K562 (cell line): Measurements from ENCODE around the gene CCT5. TPM values are rescaled to one million over a fixed set of nuclear protein-coding genes. Genes with fewer than 3 reads are reported as not detected.
A peak's percentile ranks its signal among the peaks of the same experiment; 100 is the strongest.

Source experiments
- CAMTA2 ChIP-seq: fragments of 250-450 bp; sonication (Bioruptor Pico); conservative IDR thresholded peaks from 2 replicates; pipeline ENCODE4 v1.5.1; 2022
- DNMT1 ChIP-seq: fragments of 450-650 bp; IDR thresholded peaks from 2 replicates; pipeline ENCODE4 v1.6.1; 2016; ENCODE audit warnings: antibody characterized with exemption, mild to moderate bottlenecking
- ESRRA ChIP-seq: fragments of 450-650 bp; IDR thresholded peaks from 2 replicates; pipeline ENCODE4 v1.6.1; 2014; ENCODE audit warnings: low read depth, mild to moderate bottlenecking, moderate library complexity, borderline replicate concordance
- MAZ ChIP-seq, 2 experiments: fragments of 450-650 bp in 1 of 2; sonication (generic) in 1 of 2; formaldehyde crosslinking; IDR thresholded peaks in 1 of 2; conservative IDR thresholded peaks in 1 of 2; 2 replicates each; pipeline versions ENCODE4 v1.4.0 to v1.5.0; 2020; ENCODE audit warnings: mild to moderate bottlenecking in 1 of 2, missing genetic modification reagents in 1 of 2
- ZNF12 ChIP-seq: sonication (generic); formaldehyde crosslinking; IDR thresholded peaks from 2 replicates; pipeline ENCODE4 v1.4.0; 2020; ENCODE audit warnings: mild to moderate bottlenecking, missing genetic modification reagents
- ZNF41 ChIP-seq: fragments of 250-450 bp; sonication (Bioruptor Pico); conservative IDR thresholded peaks from 2 replicates; pipeline ENCODE4 v1.4.0; 2020; ENCODE audit warnings: mild to moderate bottlenecking
- polyA plus RNA-seq, 8 experiments: library from polyadenylated mRNA; depleted of rRNA in 4 of 8; stranded (reverse) in 5 of 8; unstranded in 3 of 8; fragments of >200 nt; fragmentation: Nextera tagmentation in 2 of 8; fragmentation: Illumina TruSeq in 1 of 8; extraction: Ambion mirVana in 2 of 8; extraction: Trizol in 1 of 8; gene quantifications; 2 replicates each; pipeline versions ENCODE4 v1.2.1 to v1.2.3, GENCODE V29; 2011 to 2014; ENCODE audit warnings: inconsistent platforms in 1 of 8, missing spikeins in 1 of 8
- total RNA-seq, 7 experiments: library from RNA; depleted of rRNA in 6 of 7; stranded (reverse); fragments of >200 nt in 6 of 7; fragmentation: Illumina TruSeq in 2 of 7; extraction: Trizol in 2 of 7; gene quantifications; 2 replicates each; pipeline versions ENCODE4 v1.2.1 to v1.2.3, GENCODE V29; 2011 to 2021; ENCODE audit warnings: low replicate concordance in 1 of 7
- TF ChIP-seq, protein P1 (sequence below): fragments of 450-650 bp; IDR thresholded peaks from 2 replicates; pipeline ENCODE4 v1.6.1; 2016; ENCODE audit warnings: mild to moderate bottlenecking, moderate library complexity
- TF ChIP-seq, protein P2 (sequence below): fragments of 450-650 bp; IDR thresholded peaks from 2 replicates; pipeline ENCODE4 v1.6.1; 2017; ENCODE audit warnings: antibody characterized with exemption
- TF ChIP-seq, protein P3 (sequence below): IDR thresholded peaks from 2 replicates; pipeline ENCODE4 v1.6.1; 2014; ENCODE audit warnings: antibody characterized with exemption

The CCT5 gene
- total and polyA plus RNA-seq, 9 of the 15 experiments (the other 6 are each of a cell fraction or from before 2014, with no cell fraction given) = 782 to 1,606 (median 1,153) TPM

DNA sequence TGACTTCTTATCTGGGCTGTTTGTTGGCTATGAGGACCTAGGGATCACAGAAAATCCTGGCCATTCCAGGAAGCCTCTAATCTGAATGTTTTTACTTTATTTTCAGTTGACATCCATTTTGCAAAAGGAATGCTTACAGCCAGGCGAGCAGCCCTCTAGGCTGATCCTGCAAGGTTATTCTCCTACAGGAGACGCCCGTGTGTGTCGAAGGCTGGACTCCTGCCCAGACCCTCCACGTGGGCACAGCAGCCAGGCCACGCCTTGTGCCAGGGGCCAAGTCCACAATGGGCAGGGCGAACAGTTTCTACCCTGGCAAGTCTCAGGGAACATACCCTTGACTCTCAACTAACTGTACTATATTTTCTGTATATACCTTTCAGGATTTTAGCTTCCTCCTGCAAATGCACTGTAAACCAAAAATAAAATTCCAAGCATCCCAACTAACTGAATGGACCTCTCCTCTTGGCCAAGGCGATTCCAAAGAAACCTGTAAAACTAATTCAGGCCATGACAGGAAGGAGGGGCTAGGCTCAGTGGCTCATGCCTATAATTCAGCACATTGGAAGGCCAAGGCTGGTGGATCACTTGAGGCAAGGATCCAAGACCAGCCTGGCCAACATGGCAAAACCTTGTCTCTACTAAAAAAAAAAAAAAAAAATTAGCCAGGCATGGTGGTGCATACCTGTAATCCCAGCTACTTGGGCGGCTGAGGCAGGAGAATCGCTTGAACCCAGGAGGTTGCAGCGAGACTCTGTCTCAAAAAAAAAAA is 51.9 kb downstream of the CCT5 start (continued):
- TF ChIP-seq, protein P1, sequence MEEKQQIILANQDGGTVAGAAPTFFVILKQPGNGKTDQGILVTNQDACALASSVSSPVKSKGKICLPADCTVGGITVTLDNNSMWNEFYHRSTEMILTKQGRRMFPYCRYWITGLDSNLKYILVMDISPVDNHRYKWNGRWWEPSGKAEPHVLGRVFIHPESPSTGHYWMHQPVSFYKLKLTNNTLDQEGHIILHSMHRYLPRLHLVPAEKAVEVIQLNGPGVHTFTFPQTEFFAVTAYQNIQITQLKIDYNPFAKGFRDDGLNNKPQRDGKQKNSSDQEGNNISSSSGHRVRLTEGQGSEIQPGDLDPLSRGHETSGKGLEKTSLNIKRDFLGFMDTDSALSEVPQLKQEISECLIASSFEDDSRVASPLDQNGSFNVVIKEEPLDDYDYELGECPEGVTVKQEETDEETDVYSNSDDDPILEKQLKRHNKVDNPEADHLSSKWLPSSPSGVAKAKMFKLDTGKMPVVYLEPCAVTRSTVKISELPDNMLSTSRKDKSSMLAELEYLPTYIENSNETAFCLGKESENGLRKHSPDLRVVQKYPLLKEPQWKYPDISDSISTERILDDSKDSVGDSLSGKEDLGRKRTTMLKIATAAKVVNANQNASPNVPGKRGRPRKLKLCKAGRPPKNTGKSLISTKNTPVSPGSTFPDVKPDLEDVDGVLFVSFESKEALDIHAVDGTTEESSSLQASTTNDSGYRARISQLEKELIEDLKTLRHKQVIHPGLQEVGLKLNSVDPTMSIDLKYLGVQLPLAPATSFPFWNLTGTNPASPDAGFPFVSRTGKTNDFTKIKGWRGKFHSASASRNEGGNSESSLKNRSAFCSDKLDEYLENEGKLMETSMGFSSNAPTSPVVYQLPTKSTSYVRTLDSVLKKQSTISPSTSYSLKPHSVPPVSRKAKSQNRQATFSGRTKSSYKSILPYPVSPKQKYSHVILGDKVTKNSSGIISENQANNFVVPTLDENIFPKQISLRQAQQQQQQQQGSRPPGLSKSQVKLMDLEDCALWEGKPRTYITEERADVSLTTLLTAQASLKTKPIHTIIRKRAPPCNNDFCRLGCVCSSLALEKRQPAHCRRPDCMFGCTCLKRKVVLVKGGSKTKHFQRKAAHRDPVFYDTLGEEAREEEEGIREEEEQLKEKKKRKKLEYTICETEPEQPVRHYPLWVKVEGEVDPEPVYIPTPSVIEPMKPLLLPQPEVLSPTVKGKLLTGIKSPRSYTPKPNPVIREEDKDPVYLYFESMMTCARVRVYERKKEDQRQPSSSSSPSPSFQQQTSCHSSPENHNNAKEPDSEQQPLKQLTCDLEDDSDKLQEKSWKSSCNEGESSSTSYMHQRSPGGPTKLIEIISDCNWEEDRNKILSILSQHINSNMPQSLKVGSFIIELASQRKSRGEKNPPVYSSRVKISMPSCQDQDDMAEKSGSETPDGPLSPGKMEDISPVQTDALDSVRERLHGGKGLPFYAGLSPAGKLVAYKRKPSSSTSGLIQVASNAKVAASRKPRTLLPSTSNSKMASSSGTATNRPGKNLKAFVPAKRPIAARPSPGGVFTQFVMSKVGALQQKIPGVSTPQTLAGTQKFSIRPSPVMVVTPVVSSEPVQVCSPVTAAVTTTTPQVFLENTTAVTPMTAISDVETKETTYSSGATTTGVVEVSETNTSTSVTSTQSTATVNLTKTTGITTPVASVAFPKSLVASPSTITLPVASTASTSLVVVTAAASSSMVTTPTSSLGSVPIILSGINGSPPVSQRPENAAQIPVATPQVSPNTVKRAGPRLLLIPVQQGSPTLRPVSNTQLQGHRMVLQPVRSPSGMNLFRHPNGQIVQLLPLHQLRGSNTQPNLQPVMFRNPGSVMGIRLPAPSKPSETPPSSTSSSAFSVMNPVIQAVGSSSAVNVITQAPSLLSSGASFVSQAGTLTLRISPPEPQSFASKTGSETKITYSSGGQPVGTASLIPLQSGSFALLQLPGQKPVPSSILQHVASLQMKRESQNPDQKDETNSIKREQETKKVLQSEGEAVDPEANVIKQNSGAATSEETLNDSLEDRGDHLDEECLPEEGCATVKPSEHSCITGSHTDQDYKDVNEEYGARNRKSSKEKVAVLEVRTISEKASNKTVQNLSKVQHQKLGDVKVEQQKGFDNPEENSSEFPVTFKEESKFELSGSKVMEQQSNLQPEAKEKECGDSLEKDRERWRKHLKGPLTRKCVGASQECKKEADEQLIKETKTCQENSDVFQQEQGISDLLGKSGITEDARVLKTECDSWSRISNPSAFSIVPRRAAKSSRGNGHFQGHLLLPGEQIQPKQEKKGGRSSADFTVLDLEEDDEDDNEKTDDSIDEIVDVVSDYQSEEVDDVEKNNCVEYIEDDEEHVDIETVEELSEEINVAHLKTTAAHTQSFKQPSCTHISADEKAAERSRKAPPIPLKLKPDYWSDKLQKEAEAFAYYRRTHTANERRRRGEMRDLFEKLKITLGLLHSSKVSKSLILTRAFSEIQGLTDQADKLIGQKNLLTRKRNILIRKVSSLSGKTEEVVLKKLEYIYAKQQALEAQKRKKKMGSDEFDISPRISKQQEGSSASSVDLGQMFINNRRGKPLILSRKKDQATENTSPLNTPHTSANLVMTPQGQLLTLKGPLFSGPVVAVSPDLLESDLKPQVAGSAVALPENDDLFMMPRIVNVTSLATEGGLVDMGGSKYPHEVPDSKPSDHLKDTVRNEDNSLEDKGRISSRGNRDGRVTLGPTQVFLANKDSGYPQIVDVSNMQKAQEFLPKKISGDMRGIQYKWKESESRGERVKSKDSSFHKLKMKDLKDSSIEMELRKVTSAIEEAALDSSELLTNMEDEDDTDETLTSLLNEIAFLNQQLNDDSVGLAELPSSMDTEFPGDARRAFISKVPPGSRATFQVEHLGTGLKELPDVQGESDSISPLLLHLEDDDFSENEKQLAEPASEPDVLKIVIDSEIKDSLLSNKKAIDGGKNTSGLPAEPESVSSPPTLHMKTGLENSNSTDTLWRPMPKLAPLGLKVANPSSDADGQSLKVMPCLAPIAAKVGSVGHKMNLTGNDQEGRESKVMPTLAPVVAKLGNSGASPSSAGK = peak; percentile 50
- TF ChIP-seq DNMT1 (no peak), CAMTA2 (no peak), MAZ (CRISPR knock-in tag; conservative IDR thresholded peaks at IDR 0.05 in 1 of 2, IDR thresholded peaks at IDR 0.05 in 1 of 2) (0 out of 4 replicates have a peak, but pooled peaks of 1 of the 2 experiments have one; percentile 15), ESRRA (no peak), ZNF12 (CRISPR knock-in tag) (no peak), ZNF41 (CRISPR knock-in tag) (no peak)
- TF ChIP-seq, protein P2, sequence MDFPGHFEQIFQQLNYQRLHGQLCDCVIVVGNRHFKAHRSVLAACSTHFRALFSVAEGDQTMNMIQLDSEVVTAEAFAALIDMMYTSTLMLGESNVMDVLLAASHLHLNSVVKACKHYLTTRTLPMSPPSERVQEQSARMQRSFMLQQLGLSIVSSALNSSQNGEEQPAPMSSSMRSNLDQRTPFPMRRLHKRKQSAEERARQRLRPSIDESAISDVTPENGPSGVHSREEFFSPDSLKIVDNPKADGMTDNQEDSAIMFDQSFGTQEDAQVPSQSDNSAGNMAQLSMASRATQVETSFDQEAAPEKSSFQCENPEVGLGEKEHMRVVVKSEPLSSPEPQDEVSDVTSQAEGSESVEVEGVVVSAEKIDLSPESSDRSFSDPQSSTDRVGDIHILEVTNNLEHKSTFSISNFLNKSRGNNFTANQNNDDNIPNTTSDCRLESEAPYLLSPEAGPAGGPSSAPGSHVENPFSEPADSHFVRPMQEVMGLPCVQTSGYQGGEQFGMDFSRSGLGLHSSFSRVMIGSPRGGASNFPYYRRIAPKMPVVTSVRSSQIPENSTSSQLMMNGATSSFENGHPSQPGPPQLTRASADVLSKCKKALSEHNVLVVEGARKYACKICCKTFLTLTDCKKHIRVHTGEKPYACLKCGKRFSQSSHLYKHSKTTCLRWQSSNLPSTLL = no peak
- TF ChIP-seq, protein P3, sequence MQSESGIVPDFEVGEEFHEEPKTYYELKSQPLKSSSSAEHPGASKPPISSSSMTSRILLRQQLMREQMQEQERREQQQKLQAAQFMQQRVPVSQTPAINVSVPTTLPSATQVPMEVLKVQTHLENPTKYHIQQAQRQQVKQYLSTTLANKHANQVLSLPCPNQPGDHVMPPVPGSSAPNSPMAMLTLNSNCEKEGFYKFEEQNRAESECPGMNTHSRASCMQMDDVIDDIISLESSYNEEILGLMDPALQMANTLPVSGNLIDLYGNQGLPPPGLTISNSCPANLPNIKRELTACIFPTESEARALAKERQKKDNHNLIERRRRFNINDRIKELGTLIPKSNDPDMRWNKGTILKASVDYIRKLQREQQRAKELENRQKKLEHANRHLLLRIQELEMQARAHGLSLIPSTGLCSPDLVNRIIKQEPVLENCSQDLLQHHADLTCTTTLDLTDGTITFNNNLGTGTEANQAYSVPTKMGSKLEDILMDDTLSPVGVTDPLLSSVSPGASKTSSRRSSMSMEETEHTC = no peak
